ENCODE measurements around the gene KHDRBS2. TPM values are rescaled to one million over a fixed set of nuclear protein-coding genes. Genes with fewer than 3 reads are reported as not detected.

Gene KHDRBS2
- total and polyA plus RNA-seq, 2 experiments from 2014 or later: 5.4 to 11.7 TPM

GRCh38 chr6:62324834-62325233 lies 38.8 kb upstream of the KHDRBS2 start (continued):
- no peak for TF ChIP-seq ETS1 (IDR thresholded peaks at IDR 0.05)
- TF ChIP-seq POLR2AphosphoS5 (IDR thresholded peaks at IDR 0.05; ENCODE audit: low read depth): no peak

GRCh38 chr6:62323818-62324431 lies 37.9 kb upstream of the KHDRBS2 start:
- DNase-seq (ENCODE audit: low spot score): peak; percentile 1
- Mint-ChIP-seq H3K36me3 (ENCODE audit: low read depth) (no peaks in the 10 kb centered on the region), H3K27ac (no peak overlapping the region)

More at GRCh38 chr6:62323818-62324431, 37.9 kb upstream of the KHDRBS2 start:
- peaks cover 5% of the 10 kb centered on the region; the same call in 1 of the 2 replicates for H3K4me1 ChIP-seq (ENCODE audit: insufficient read depth)
- H2AFZ ChIP-seq: no peak overlapping the region
- Mint-ChIP-seq H3K9me3 (peaks cover 3% of the 10 kb centered on the region; the same call in 1 of the 3 replicates), H3K4me3 (no peak overlapping the region), H3K4me1 (peaks cover 2% of the 10 kb centered on the region; the same call in 2 of the 3 replicates), H3K27me3 (ENCODE audit: insufficient read depth, low read depth, poor library complexity) (peaks cover 4% of the 10 kb centered on the region)
- H3K27ac ChIP-seq (ENCODE audit: low read depth): no peak overlapping the region
- H4K20me1 ChIP-seq (replicated peaks; ENCODE audit: insufficient read depth): no peaks in the 10 kb centered on the region
- ATAC-seq: no peak
- H3K79me2 ChIP-seq (replicated peaks; ENCODE audit: insufficient read depth): no peaks in the 10 kb centered on the region
- no peaks in the 10 kb centered on the region for H3K9me2 ChIP-seq (ENCODE audit: insufficient read depth)
- H3K4me2 ChIP-seq: no peak overlapping the region
- H3K4me3 ChIP-seq: no peak overlapping the region
- H3K36me3 ChIP-seq (ENCODE audit: insufficient read depth): no peaks in the 10 kb centered on the region
- no peaks in the 10 kb centered on the region for H3K27me3 ChIP-seq (ENCODE audit: insufficient read depth)
- TF ChIP-seq ZNF114 (CRISPR knock-in tag; IDR thresholded peaks at IDR 0.05) (no peak), CREB1 (CRISPR knock-in tag; IDR thresholded peaks at IDR 0.05; ENCODE audit: low read depth) (no peak), ZNF331 (CRISPR knock-in tag; IDR thresholded peaks at IDR 0.05; ENCODE audit: low read depth) (no peak), NANOG (IDR thresholded peaks at IDR 0.05; ENCODE audit: borderline replicate concordance) (no peak), REST (IDR thresholded peaks at IDR 0.05; ENCODE audit: unreplicated experiment) (no peak), CTCF (conservative IDR thresholded peaks at IDR 0.05; ENCODE audit: low read depth in 2 of 2) (no peak), JUNB (IDR thresholded peaks at IDR 0.05; ENCODE audit: unreplicated experiment) (no peak), STAT1 (IDR thresholded peaks at IDR 0.05; ENCODE audit: unreplicated experiment) (no peak)
- no peaks in the 10 kb centered on the region for H3F3A ChIP-seq (replicated peaks; ENCODE audit: low read depth)

Measured in GM23338 (cell line).